NB4 (cell line): Measurements from ENCODE around the gene CFAP97D2.

ENCODE experiments used
- CTCF ChIP-seq: IDR thresholded peaks from one replicate; pipeline ENCODE4 v1.5.1; 2012; ENCODE audit warnings: low read depth, low read length
- MYC ChIP-seq: IDR thresholded peaks from 2 replicates; pipeline ENCODE4 v1.6.1; 2011; ENCODE audit warnings: low read depth, low read length
- POLR2A ChIP-seq: IDR thresholded peaks from 2 replicates; pipeline ENCODE4 v1.6.1; 2011; ENCODE audit warnings: mild to moderate bottlenecking; ENCODE audit not compliant: insufficient read length; ENCODE audit errors: extremely low read depth

DNA sequence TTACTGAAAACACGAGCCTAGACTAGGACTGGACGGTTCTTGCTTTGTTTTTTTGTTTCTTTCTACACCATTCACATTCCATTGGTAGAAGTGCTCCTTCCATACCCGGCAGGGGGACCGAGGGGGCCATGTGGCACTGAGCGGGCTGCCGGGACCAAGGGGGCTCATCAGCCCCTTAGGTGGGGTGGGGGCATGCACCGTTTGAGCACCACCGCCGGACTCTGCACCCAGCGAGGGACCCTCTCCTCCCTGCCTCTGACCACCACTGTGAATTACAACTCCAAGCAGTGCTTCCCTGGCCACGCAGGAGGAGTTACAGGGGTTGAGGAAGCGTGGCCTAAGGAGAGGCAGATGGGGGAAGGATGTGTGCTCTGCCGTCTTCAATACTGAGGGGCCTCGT, 15.0 kb upstream of the CFAP97D2 start:
- TF ChIP-seq CTCF (no peak), POLR2A (no peak), MYC (no peak)
